NCI-H69 (cell line): ENCODE data around the gene AKAP6.
A peak's percentile ranks its signal among the peaks of the same experiment; 100 is the strongest.

Experiments used
- DNase-seq: peaks from one replicate; lab custom pipeline; 2025; lab: John Stamatoyannopoulos, UW

Gene AKAP6

DNA sequence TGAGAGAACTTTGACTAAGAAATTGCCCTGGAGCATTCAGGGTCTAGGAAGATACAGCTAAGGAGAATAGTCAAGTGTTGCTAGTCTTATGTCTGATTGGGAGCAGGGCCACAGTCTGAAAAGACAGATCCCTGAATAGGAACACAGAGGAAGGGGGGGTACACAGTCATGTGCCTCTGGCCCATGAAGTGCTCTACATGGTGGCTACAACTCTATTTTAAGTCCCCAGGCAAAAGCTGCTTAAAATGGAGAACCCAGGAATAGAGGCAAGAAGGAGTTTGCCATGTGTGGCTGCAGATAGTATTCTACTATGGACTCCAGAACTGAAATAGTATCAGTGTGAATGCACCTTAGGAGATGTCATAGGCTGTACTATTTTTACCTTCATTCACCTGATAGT, 491.6 kb downstream of the AKAP6 start:
- no peak for DNase-seq

DNA sequence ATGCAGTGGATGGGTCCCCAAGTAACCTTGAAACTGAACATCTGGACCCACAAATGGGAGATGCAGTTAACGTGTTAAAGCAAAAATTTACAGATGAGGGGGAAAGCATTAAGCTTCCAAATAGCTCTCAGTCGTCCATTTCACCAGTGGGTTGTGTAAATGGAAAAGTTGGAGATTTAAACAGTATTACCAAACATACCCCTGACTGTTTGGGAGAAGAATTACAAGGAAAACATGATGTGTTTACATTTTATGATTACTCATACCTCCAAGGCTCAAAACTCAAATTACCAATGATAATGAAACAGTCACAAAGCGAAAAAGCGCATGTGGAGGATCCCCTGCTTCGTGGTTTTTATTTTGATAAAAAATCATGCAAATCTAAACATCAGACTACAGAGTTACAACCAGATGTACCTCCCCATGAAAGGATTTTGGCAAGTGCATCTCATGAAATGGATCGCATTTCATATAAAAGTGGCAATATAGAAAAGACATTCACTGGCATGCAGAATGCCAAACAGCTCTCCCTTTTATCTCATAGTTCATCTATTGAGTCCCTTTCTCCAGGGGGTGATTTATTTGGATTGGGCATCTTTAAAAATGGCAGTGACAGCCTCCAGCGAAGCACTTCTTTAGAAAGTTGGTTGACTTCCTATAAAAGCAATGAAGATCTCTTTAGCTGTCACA, 493.0 kb downstream of the AKAP6 start:
- no peak for DNase-seq

DNA sequence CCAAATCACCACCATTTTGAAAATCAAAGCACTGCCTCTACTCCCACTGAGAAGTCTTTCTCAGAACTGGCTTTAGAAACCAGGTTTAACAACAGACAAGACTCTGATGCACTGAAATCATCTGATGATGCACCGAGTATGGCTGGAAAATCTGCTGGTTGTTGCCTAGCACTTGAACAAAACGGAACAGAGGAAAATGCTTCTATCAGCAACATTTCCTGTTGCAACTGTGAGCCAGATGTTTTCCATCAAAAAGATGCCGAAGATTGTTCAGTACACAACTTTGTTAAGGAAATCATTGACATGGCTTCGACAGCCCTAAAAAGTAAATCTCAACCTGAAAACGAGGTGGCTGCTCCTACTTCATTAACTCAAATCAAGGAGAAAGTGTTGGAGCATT, 494.6 kb downstream of the AKAP6 start:
- DNase-seq = no peak

DNA sequence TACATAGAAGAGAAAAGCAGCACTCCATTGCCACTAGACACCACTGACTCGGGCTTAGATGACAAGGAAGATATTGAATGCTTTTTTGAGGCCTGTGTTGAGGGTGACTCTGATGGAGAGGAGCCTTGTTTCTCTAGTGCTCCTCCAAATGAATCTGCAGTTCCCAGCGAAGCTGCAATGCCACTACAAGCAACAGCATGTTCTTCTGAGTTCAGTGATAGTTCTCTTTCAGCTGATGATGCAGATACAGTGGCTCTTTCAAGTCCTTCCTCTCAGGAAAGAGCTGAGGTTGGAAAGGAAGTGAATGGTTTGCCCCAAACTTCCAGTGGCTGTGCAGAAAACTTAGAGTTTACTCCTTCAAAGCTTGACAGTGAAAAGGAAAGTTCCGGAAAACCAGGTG, 495.1 kb downstream of the AKAP6 start:
- DNase-seq = no peak

DNA sequence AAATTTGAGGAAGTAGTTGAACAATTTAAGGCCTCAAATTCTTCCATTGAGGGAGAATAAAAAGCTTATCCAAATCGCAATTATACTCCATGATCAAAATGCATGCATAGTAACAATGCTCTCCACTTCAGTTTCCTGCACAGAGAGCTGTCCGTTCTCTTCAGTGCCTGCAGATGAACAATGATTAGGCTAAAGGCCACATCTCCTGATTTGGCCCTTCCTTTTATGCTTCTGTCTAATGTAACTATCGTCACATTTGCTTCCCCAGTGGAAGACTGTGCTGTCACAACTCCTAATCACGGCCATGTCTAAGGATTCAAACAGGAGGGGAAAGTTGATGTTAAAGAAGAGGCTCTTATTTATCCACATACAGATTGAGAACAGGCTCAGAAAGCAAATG, 496.0 kb downstream of the AKAP6 start:
- DNase-seq = no peak

DNA sequence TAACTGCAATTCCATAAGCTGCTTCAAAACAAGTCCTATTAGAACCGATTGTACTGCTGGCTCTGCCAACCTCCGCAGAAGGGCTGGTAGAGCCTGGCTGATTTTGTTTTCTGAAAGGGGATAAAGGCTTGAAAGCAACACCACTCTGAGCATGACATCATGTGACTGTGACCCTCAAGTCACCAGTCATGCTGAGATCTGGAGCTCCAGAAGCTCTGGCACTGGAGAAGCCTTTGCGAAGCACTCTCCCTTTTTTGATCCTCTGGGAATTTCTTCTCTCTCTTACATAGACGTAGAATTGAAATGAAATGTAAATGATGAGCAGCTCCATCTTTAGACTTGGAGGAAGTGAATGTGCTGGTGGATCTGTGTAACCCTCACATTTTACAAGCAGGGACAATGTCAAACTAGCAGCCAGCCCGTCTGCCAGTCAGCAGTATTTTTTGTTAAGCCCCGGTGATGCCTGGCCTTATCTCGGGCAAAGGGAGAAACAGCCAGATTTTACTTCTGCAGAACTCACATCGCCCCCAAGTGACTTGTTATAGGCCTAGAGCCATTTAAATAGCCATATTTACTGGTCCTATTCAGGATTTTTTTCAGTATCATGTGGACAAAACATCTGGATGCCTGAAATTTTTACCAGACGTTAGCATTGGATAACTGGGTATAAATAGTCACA, 497.4 kb downstream of the AKAP6 start:
- no peak for DNase-seq

DNA sequence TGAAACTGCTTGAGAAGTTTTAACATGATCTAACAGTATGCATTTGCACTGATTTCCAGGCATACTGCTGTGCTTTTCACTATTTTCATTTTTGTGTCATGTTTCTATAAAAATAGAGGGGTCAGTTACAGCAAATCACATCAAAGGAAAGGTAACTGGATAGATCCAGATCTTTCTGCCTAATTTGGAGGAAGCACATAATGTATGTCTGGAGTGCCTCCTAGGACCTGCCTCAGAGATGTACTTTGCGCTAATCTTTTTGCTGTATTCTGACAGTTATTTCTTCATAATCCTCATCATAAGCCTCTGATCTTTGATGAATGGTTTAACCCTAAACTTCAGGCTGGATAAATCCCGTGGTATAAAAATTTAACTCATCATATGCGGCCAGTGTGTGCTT, 498.4 kb downstream of the AKAP6 start:
- DNase-seq = no peak

DNA sequence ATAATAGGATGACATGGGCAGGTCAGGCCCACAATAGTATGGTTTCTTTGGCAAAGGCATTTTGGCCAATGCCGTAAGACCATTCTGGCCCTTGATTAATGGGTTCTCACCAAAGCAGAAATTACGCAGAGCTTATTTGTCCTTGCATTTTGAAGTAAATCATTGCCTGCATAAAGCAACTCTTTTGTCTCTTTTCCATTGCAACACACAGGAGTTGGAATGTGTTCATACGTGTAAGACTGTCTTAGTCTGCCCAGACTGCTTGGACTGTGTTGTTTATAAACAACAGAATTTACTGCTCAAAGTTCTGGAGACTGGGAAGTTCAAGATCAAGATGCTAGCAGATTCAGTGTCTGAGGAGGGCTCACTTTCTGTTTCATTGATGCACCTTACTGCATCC, 506.8 kb downstream of the AKAP6 start:
- DNase-seq = no peak

DNA sequence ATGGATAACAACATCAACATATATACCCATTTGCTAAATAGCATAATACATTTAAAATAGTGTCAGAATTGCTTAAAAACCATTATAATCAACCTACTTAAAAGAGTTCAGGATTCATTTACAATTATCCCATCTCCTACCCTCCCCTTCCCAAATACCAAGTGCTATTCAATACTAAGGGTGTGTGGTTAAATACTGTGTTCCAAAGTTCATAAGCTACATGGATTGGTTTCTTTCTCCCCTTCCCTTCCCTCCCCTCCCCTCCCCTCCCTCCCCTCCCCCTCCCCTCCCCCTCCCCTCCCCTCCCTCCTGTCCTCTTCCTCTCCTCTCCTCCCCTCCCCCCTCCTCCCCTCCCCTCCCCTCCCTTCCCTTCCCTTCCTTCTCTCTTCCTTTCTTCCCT, 512.6 kb downstream of the AKAP6 start:
- no peak for DNase-seq

DNA sequence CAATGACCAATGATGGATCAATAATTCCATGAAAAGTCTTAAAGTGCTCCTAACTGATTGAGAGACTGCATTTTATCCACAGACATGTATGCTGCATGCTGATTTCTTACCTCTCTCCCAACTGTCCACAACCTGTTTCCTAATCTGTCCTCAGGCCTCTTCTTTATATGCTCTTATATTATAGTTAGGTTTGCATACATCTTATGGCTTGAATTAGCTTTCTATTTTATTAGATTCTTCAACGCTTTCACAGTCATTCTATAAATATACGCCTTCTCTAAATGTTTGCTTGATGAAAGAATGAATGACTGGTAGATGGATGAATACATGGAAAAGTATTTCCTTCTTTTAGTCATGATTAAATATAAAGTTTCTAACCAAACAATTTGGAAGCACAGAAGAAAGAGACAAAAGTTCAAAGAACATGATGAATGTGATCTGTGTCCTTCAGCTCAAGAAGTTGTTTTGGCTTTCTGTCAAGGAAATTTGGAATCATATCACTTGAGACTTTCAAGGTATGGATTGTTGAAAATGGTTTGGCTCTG, 517.8 kb downstream of the AKAP6 start:
- DNase-seq = no peak

DNA sequence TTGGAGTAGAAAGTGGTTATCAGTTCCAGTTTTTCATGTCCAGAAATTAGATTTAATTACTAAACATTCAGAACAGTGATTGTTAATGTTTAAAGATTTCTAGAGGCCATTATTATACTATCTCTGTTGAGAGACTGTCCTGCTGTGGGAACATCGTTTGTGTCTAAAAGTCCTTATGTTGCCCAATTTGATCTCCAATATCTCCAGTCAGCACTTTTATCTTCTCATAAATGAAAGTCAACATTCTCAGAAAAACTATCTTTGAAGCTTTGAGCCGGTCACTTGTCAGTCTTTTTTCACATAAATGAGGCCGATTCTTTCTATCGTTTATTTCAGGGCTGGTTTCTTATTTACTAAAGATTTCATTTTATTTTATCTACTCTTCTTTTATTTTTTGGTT, 518.8 kb downstream of the AKAP6 start:
- DNase-seq = no peak

DNA sequence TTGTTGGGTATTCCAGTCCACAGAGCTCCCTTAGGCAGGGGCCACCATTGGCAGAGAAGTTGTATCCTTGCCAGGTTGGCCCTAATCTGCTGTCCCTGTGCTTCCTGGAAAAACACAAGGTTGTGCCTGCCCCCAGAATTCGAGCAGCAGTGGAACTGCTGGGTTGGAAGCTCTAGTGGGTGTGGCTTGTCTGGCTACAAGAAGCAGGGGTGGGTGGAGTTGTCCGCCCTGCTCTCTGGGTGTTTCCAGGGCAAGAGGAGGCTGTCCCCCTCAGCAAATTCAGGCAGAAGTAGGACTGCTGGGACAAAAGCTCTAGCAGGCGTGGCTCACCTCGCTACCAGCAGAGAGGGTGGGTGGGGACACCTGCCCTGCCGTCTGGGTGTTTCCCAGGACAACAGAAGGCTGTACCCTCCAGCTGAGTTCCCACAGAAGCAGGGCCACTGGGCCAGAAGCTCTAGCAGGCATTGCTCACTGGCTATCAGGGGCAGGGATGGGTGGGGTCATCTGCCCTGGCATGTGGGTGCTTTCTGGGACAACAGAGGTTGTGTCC, 536.8 kb downstream of the AKAP6 start:
- peak; percentile 24 for DNase-seq

DNA sequence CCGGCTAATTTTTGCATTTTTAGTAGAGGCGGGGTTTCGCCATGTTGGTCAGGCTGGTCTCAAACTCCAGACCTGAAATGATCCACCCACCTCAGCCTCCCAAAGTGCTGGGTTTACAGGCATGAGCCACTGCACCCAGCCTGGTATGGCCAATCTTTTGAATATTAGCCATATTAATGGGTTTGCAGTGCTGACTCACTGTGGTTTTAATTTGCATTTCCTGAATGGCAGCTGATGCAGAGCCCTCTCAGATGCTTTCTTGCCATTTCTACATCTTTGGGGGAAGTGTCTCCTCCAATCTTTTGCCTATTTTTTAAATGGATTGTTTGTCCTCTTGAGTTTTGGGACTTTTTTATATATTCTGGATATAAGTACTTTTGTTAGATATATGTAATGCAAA, 554.1 kb downstream of the AKAP6 start:
- no peak for DNase-seq
